IMR-90 (cell line): ENCODE data around the gene ACSS3. TPM values are rescaled to one million over a fixed set of nuclear protein-coding genes. Genes with fewer than 3 reads are reported as not detected.

Experiments
- ATAC-seq: fragments of 200-7000 bp; cut with Tn5 transposase; 2 replicates; pipeline ENCODE4 v1.9.1; 2020; ENCODE audit warnings: low read depth, mild to moderate bottlenecking, moderate library complexity
- BruUV-seq: library from RNA; stranded (reverse); fragments of 400-500 nt; replicated peaks from 2 replicates; lab custom pipeline; 2021; lab: Mats Ljungman, UMichigan
- CTCF ChIA-PET: fragments of 300-600 bp; formaldehyde crosslinking; extraction: SDS; loops from one replicate; lab custom pipeline; 2021; ENCODE audit warnings: antibody characterized with exemption; lab: Yijun Ruan, JAX
- POLR2A ChIA-PET: fragments of 300-600 bp; sonication (Branson Sonifier 250); formaldehyde crosslinking; loops from one replicate; lab custom pipeline; 2022; ENCODE audit warnings: antibody characterized with exemption; ENCODE audit not compliant: unreplicated experiment; lab: Charles Lee
- DNase-seq: peaks from one replicate; pipeline ENCODE4 v3.0.0; 2013
- H2AFZ ChIP-seq: replicated peaks from 2 replicates; pipeline ENCODE3; 2013; ENCODE audit warnings: low read length, mild to moderate bottlenecking; ENCODE audit not compliant: poor library complexity
- H2AK5ac ChIP-seq: 2 replicates; pipeline ENCODE4 v1.6.1; 2013; ENCODE audit warnings: low read depth, low read length, inconsistent platforms
- H2AK9ac ChIP-seq: replicated peaks from 2 replicates; pipeline ENCODE3; 2013; ENCODE audit warnings: mild to moderate bottlenecking, low read depth, low read length, moderate library complexity; ENCODE audit not compliant: poor library complexity
- H2BK120ac ChIP-seq: 2 replicates; pipeline ENCODE4 v1.6.1; 2013; ENCODE audit warnings: low read depth, low read length, inconsistent platforms
- H2BK15ac ChIP-seq: 3 replicates; pipeline ENCODE4 v1.6.1; 2013; ENCODE audit warnings: low read depth, low read length, inconsistent platforms
- H2BK20ac ChIP-seq: 2 replicates; pipeline ENCODE4 v1.6.1; 2013; ENCODE audit warnings: low read depth, mild to moderate bottlenecking, inconsistent platforms, low read length, moderate library complexity
- H2BK5ac ChIP-seq: 2 replicates; pipeline ENCODE4 v1.6.1; 2013; ENCODE audit warnings: mild to moderate bottlenecking, low read depth, low read length, inconsistent platforms; ENCODE audit not compliant: poor library complexity, severe bottlenecking
- H3K14ac ChIP-seq: replicated peaks from 2 replicates; pipeline ENCODE4 v1.6.1; 2013; ENCODE audit warnings: low read depth, low read length, inconsistent platforms
- H3K18ac ChIP-seq: 2 replicates; pipeline ENCODE4 v1.6.1; 2013; ENCODE audit warnings: low read depth, low read length, control low read depth
- H3K23ac ChIP-seq: 2 replicates; pipeline ENCODE4 v1.6.1; 2013; ENCODE audit warnings: low read depth, low read length, inconsistent platforms
- H3K27ac ChIP-seq: 2 replicates; pipeline ENCODE4 v1.5.1; 2013; ENCODE audit warnings: mild to moderate bottlenecking, control low read depth, low read length; ENCODE audit not compliant: insufficient read depth
- H3K27me3 ChIP-seq: 2 replicates; pipeline ENCODE4 v1.6.1; 2013; ENCODE audit warnings: low read length; ENCODE audit not compliant: control insufficient read depth, insufficient read depth
- H3K36me3 ChIP-seq: 2 replicates; pipeline ENCODE4 v1.6.1; 2013; ENCODE audit warnings: low read length, mixed read lengths; ENCODE audit not compliant: control insufficient read depth, insufficient read depth
- H3K4ac ChIP-seq: 2 replicates; pipeline ENCODE4 v1.6.1; 2013; ENCODE audit warnings: low read depth, low read length, inconsistent platforms
- H3K4me1 ChIP-seq: 2 replicates; pipeline ENCODE4 v1.6.1; 2013; ENCODE audit warnings: low read length, mixed read lengths; ENCODE audit not compliant: control insufficient read depth, insufficient read depth
- H3K4me2 ChIP-seq: 2 replicates; pipeline ENCODE4 v1.6.1; 2013; ENCODE audit warnings: low read depth, mild to moderate bottlenecking, control low read depth, low read length, moderate library complexity
- H3K4me3 ChIP-seq: 2 replicates; pipeline ENCODE4 v1.5.1; 2013; ENCODE audit warnings: low read depth, mild to moderate bottlenecking, control low read depth, low read length, moderate library complexity; ENCODE audit not compliant: insufficient read depth
- H3K56ac ChIP-seq: 2 replicates; pipeline ENCODE4 v1.6.1; 2013; ENCODE audit warnings: low read length, inconsistent platforms; ENCODE audit not compliant: insufficient read depth; ENCODE audit errors: extremely low read depth
- H3K79me1 ChIP-seq, 2 experiments: 2 replicates each; pipeline ENCODE4 v1.6.1; 2013; ENCODE audit warnings: low read length in 2 of 2, inconsistent platforms in 1 of 2, low read depth in 1 of 2
- H3K9ac ChIP-seq: 2 replicates; pipeline ENCODE4 v1.6.1; 2013; ENCODE audit warnings: low read depth, low read length, control low read depth
- H3K9me1 ChIP-seq: 2 replicates; pipeline ENCODE4 v1.6.1; 2013; ENCODE audit warnings: low read length, inconsistent platforms; ENCODE audit not compliant: insufficient read depth
- H3K9me3 ChIP-seq: 2 replicates; pipeline ENCODE4 v1.6.1; 2013; ENCODE audit warnings: low read length; ENCODE audit not compliant: control insufficient read depth, insufficient read depth
- H4K20me1 ChIP-seq: 2 replicates; pipeline ENCODE4 v1.6.1; 2013; ENCODE audit warnings: low read length, inconsistent platforms; ENCODE audit not compliant: insufficient read depth
- H4K5ac ChIP-seq: 2 replicates; pipeline ENCODE4 v1.6.1; 2013; ENCODE audit warnings: mild to moderate bottlenecking, low read depth, low read length, control low read depth
- H4K8ac ChIP-seq, 2 experiments: 2 replicates each; pipeline ENCODE4 v1.6.1; 2013; ENCODE audit warnings: low read depth in 2 of 2, low read length in 2 of 2, control low read depth in 1 of 2, inconsistent platforms in 1 of 2
- H4K91ac ChIP-seq: 2 replicates; pipeline ENCODE4 v1.6.1; 2013; ENCODE audit warnings: low read depth, low read length, inconsistent platforms; ENCODE audit not compliant: insufficient read depth
- CHD1 ChIP-seq: IDR thresholded peaks from 2 replicates; pipeline ENCODE4 v1.6.1; 2012; ENCODE audit warnings: low read depth, low read length, improper control_type of control experiment
- FOS ChIP-seq: fragments of 150-350 bp; IDR thresholded peaks from 2 replicates; pipeline ENCODE4 v1.6.1; 2016; ENCODE audit warnings: low read depth, low read length
- MAFK ChIP-seq: IDR thresholded peaks from 2 replicates; pipeline ENCODE4 v1.6.1; 2012; ENCODE audit warnings: low read depth, low read length, improper control_type of control experiment
- MXI1 ChIP-seq: IDR thresholded peaks from 2 replicates; pipeline ENCODE4 v1.6.1; 2012; ENCODE audit warnings: low read depth, mild to moderate bottlenecking, low read length, moderate library complexity, borderline replicate concordance
- NFE2L2 ChIP-seq: fragments of 150-350 bp; IDR thresholded peaks from 2 replicates; pipeline ENCODE4 v1.6.1; 2016; ENCODE audit warnings: low read depth, mild to moderate bottlenecking, low read length
- POLR2A ChIP-seq: IDR thresholded peaks from 2 replicates; pipeline ENCODE4 v1.6.1; 2012; ENCODE audit warnings: mild to moderate bottlenecking, low read depth, low read length
- RAD21 ChIP-seq: IDR thresholded peaks from 2 replicates; pipeline ENCODE4 v1.6.1; 2012; ENCODE audit warnings: low read length, improper control_type of control experiment
- RCOR1 ChIP-seq: IDR thresholded peaks from 2 replicates; pipeline ENCODE4 v1.6.1; 2012; ENCODE audit warnings: mild to moderate bottlenecking, low read length, improper control_type of control experiment; ENCODE audit not compliant: insufficient replicate concordance
- RFX5 ChIP-seq: IDR thresholded peaks from 2 replicates; pipeline ENCODE4 v1.8.0; 2012; ENCODE audit warnings: low read depth, mild to moderate bottlenecking, low read length, moderate library complexity
- WGBS, 2 experiments: methylation state at CpG; one replicate each; pipeline versions ENCODE4 v1.1.5 to v1.1.7; 2013; ENCODE audit warnings: missing lambda C conversion rate in 2 of 2; ENCODE audit not compliant: insufficient read length in 1 of 2; ENCODE audit errors: extremely low coverage in 2 of 2; 5-methylcytosine and 5-hydroxymethylcytosine counted together
- dilution Hi-C: fragments of 300-500 bp; cut with HindIII; formaldehyde crosslinking; loops from one replicate; pipeline ENCODE4 v1.14.3; 2018; ENCODE audit warnings: low sequenced_read_pairs; ENCODE audit not compliant: unreplicated experiment
- in situ Hi-C: fragments of 300-500 bp; cut with MboI; formaldehyde crosslinking; loops from 3 replicates; pipeline ENCODE4 v1.14.3; 2019; ENCODE audit warnings: low sequenced_read_pairs, inconsistent platforms, mixed read lengths
- intact Hi-C: fragments of 100-400 bp; cut with micrococcal nuclease; formaldehyde crosslinking; loops from 2 replicates; pipeline ENCODE4 v1.10.0; 2022
- polyA plus RNA-seq, 3 experiments: library from polyadenylated mRNA; depleted of rRNA; stranded (reverse); fragments of >200 nt; gene quantifications; 2 replicates each; pipeline ENCODE4 v1.2.3, GENCODE V29; 2012; ENCODE audit warnings: low replicate concordance in 1 of 3
- total RNA-seq: library from RNA; depleted of rRNA; stranded (reverse); fragments of >200 nt; gene quantifications from 2 replicates; pipeline ENCODE4 v1.2.3, GENCODE V29; 2012
- TF ChIP-seq, protein P1 (sequence below): fragments of 150-350 bp; IDR thresholded peaks from 2 replicates; pipeline ENCODE4 v1.6.1; 2016; ENCODE audit warnings: low read depth, mild to moderate bottlenecking, low read length, moderate library complexity, borderline replicate concordance

Gene ACSS3
- total and polyA plus RNA-seq, 2 of the 4 experiments (the other 2 are of a cell fraction): 0.84 to 2.0 TPM

GRCh38 chr12:81176796-81177195 is 98.9 kb downstream of the ACSS3 start:
- no peak overlapping the region for H3K4me3 ChIP-seq
- H3K9me1 ChIP-seq: no peaks in the 10 kb centered on the region
- no peak overlapping the region for H3K4ac ChIP-seq
- H3K4me2 ChIP-seq: no peak overlapping the region
- no peaks in the 10 kb centered on the region for H3K4me1 ChIP-seq
- no peak overlapping the region for H3K18ac ChIP-seq
- no peak overlapping the region for H3K9ac ChIP-seq
- no peak overlapping the region for H4K91ac ChIP-seq
- H2BK5ac ChIP-seq: no peak overlapping the region
- H3K36me3 ChIP-seq: no peaks in the 10 kb centered on the region
- no peak overlapping the region for H3K27ac ChIP-seq
- no peak for TF ChIP-seq MAFK
- TF ChIP-seq NFE2L2: no peak
- TF ChIP-seq FOS: no peak
- no peak for TF ChIP-seq POLR2A
- no peak for TF ChIP-seq RCOR1
- no peak for TF ChIP-seq RAD21
- TF ChIP-seq MXI1: no peak
- TF ChIP-seq, protein P1, sequence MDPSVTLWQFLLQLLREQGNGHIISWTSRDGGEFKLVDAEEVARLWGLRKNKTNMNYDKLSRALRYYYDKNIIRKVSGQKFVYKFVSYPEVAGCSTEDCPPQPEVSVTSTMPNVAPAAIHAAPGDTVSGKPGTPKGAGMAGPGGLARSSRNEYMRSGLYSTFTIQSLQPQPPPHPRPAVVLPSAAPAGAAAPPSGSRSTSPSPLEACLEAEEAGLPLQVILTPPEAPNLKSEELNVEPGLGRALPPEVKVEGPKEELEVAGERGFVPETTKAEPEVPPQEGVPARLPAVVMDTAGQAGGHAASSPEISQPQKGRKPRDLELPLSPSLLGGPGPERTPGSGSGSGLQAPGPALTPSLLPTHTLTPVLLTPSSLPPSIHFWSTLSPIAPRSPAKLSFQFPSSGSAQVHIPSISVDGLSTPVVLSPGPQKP: no peak
- TF ChIP-seq RFX5: no peak
- no peak for TF ChIP-seq CHD1
- intact Hi-C loops (no loop called here), dilution Hi-C loops (no loop called here), in situ Hi-C loops (no loop called here)
- H2BK120ac ChIP-seq: no peak overlapping the region
- ATAC-seq (no peak), DNase-seq (no peak)
- ChIA-PET POLR2A (no interaction called here), CTCF (no interaction called here)
- no peaks in the 10 kb centered on the region for H3K79me1 ChIP-seq
- no peak overlapping the region for H3K14ac ChIP-seq
- H2AK5ac ChIP-seq: no peak overlapping the region
- H2BK15ac ChIP-seq: no peak overlapping the region
- no peaks in the 10 kb centered on the region for H3K27me3 ChIP-seq
- no TSS peak for BruUV-seq
- H3K9me3 ChIP-seq: no peaks in the 10 kb centered on the region
- H4K8ac ChIP-seq: no peak overlapping the region
- no peak overlapping the region for H3K23ac ChIP-seq
- no peak overlapping the region for H2BK20ac ChIP-seq
- no peak overlapping the region for H4K5ac ChIP-seq
- WGBS, 2 experiments: no CpG with 5 or more reads among the region's 1 CpG
- no peak overlapping the region for H2AK9ac ChIP-seq
- no peaks in the 10 kb centered on the region for H4K20me1 ChIP-seq
- no peak overlapping the region for H3K56ac ChIP-seq
- H2AFZ ChIP-seq: no peak overlapping the region
